HG02885 (cell line): ENCODE results near the gene KRTAP11-1.

ENCODE experiments used
- ATAC-seq: cut with Tn5 transposase; IDR thresholded peaks from one replicate; pipeline ENCODE4 v1.9.1; 2021; ENCODE audit warnings: mild to moderate bottlenecking; ENCODE audit not compliant: unreplicated experiment, poor library complexity

The KRTAP11-1 gene, protein sequence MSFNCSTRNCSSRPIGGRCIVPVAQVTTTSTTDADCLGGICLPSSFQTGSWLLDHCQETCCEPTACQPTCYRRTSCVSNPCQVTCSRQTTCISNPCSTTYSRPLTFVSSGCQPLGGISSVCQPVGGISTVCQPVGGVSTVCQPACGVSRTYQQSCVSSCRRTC

DNA sequence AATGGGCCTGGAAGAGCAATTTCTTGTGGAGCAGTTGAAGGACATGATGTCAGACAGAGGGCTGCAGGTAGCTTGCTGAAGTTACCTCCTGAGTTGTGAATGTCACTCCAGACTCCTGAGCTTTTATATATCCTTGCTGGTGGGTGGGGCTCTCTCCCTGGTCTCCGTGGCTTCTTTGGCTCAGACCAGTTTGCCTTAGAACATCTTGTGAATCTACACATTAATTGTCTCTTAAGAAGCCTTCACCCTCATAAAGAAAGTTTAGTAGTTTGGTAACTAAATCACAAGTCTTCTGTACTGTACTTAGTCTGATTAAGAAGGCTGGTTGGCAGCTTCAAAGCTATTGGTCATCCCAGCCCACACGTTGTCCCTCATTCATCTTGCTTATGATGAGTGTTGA is at the start of gene KRTAP11-1:
Gene KRTAP11-1, minus strand, starts transcription at position 101 of the 400 bp plus-strand sequence. Its CDS starts 56 bp downstream, at position 45.
- ATAC-seq, result no peak

DNA sequence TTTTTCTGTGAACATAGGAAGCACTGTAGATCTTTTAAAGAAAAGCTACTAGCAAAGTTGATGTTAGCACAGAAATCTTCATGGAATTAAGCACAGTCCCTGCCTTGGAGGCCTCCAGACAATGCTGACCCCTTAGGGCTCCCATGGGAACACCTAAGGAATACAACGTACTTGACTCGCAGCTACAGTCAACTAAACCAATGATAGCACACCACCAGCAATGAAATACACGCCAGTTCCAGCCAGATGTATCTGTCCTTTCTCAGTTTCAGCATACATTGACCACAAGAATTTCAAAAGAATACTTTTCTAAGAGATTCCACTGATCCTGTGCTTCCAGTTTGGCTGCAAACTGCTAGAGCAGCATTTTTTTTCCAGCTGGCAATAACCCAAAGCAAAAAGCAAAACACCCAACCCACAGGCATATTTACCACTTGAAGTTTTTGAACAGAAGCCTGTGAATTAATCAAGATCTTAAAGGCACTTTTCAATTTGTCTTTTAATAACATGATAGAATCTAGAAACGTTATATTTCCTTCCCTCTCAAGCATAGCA is 42.8 kb upstream of the KRTAP11-1 start:
- no peak for ATAC-seq

DNA sequence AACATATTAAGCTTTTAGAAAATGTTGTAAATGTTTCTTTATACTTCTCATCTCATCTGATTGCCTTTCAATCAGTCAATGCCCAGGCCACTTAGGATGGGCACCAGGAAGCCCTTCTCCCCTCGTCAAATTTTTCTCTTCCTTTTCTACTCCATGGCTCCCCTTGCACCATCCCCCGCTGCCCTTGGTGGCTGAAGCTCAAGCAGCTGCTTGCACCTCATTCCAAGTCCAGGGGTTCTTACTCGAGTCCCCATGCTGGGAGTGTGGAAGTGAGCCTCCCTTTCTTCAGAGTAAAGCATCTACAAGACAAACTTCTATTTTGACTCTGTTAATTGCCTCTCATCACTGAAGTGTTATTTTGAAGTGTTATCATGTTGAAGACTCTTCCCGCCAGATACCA is 39.7 kb upstream of the KRTAP11-1 start:
- ATAC-seq, result no peak

DNA sequence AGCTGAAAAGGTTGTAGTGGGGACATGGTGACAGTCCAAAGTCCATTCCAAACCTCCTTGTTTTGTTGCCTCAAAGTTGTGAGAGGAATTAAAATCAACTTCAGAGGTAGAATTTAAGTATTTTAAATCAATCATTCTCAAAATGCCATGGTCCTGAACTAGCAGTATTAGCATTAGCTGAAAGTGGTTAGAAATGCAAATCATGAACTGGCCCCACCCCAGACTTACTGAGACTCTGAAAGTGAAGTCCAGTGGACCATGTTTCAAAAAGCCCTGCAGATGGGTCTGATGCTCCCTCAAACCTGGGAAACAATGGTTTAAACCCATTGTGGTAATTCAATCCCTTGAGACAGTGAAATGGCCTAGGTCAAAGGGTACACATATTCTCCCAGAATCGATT is 36.2 kb upstream of the KRTAP11-1 start:
- ATAC-seq, result no peak

DNA sequence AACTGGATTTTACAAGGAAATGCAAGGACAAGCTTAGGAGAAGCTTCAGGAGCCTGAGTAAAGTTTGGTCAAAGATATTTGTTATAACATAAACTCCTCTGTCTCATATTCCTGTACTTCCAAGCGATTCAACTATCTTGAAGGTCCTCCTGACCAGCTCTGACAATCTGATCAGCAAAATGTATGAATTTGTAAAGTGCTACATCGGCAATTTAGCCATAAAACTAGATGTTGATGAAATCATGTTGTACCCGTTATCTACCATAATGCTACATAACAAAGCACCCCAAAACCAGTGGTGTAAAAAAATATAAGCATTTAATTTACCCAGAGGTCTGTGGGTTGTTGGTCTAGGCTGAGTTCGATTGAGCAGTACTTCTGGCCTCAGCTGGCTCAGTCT is 19.5 kb upstream of the KRTAP11-1 start:
- ATAC-seq, result no peak

DNA sequence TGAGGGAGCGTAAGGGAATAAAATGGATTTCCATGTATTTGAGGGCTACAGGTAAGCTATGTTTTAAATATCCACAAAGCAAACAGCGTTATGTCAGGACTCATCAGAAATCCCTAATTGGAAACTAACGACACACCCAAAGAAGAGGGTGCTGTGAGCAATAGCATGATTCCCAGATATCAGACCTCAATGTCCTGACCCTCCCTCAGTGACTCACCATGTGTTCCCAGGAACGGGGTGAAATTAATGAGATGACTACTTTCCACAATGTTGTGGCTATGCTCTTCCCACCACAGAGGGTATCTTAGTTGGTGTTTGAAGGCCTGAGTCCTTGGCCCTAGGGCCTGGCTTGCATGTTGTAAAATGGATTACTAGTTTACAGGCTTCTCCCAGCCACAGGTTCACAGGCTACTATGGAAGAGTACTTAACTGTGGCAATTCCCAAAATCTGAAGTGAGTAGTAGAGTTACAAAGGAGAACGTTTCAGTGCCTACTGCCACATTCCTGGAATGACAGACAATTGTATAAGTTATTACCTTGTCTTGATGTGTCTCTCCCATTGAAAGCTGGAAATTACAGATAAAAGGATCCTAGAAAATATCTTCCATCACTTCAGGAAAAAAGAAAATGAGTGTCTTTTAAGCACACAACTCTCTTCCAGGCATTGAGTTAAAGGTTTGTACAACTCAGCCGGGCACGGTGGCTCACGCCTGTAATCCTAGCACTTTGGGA is 1.7 kb upstream of the KRTAP11-1 start:
- ATAC-seq, result no peak

DNA sequence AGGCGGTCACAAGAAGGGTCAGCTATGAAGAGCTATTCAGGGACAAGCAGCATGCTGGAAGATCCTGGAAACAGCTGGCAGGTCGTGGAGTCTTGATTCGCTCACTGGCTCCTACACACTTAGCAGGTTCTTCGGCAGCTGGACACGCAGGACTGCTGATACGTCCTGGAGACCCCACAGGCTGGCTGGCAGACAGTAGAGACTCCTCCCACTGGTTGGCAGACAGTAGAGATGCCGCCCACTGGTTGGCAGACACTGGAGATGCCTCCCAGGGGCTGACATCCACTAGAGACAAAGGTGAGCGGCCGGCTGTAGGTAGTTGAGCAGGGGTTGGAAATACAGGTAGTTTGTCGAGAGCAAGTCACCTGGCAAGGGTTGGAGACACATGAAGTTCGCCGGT is 466 bp downstream of the KRTAP11-1 start:
- no peak for ATAC-seq

DNA sequence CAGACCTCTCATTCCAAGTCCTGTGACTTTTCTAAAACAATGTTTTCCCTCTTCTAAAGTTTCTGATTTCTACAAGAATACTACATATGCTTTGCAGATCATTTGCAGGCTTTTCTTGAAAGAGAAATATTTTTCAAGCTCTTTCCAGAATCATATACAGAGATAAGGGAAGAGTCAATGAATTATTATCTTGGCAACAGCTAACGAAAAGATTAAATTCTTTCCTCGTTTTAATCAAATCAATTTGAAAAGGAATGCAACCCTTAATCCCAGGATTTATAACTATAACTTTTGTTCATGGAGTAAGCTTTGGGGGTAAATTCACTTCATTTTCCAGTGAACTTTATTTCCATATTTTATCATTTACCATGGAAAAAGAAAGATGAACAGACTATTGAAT is 6.9 kb downstream of the KRTAP11-1 start:
- no peak for ATAC-seq

DNA sequence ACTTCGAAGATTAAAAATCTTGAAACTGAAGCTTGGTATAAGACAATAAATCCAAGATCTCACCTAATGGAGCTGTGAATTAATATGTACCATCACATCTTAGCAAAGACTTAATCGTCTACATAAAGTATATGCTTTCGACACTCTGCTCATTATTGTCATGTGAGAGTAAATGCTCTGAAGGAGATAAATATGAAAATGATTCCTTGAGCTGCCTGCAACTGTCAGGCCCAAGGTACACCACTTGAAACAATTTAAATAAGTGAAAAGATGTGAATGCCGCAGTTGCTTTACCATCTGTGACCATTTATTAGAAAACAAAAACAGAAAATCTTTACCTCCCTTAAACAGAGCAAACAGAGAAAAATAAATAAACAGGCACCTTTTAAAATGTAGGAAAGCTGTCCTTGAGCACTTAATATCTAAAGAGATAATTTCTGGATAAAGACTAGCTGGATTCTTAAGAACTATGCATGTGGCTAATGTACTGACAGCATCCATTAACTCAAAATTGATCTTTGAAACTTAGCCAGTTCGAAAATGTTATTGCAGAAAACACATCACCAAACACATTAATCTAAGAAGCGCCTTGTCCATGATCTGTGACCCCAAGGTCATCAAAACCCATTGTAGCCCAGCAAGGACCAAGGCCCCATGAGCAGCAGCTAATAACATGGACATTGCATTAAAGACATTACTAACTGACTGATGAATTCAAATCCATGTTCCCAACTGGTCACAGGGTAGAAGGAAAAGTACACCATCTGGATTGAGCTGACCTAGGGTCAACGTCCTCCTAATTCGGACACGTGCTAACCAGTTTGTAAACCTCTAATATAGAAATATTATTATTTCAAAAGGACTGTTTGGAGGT is 33.5 kb downstream of the KRTAP11-1 start:
- no peak for ATAC-seq

DNA sequence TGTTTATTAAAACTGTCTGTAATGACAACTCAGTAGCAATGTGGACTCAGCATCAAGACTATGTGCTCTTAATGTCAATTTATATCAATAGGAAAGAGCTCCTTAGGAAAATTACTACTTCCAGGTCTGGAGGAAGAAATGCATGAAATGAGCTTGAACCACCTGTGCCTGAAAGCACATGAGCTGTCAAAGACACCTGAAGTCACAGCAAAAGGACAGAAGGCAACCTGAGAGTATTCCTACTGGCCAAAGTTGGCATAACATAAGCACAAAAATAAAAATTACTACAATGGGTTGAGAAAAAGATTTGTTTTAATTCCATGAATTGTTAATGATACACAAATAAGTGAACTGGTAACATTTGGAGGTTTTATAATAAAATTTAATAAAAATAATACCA is 38.4 kb downstream of the KRTAP11-1 start:
- ATAC-seq, result no peak

DNA sequence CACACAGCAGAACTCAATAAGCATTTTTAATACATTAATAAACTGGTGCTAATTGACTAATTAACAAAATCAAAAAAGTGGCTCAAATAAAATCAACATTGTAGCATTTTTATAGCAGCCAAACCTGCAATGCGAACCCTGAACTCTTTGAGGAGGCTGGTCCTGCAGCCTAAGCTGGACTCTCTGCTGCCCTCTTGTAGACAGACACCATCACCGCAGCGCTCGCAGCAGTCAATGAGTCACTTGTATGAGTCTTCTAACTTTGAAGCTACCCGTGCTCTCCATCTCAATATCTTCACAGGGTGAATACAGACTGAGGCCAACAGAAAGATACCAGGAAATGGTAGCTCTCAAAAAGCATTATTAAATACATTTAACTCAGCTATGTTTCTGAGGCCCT is 42.1 kb downstream of the KRTAP11-1 start:
- ATAC-seq, result no peak

DNA sequence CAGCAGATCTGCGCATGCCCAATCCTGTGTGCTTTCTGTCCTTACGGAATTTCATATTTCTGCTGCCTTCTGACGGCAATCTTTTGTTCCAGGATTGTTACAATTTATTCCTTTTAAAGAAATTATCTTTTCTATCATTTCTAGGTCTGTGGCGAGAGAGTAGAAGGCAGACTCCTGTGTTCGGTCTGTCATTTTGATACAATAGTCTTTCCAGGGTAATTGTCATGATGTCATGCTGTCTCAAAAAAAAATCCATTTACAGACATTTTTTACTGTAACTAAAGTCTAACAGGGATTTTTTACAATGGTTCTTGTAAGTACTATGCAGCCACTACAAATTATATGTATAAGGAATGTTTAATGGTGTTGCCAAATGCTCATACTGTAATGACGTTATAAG is 42.8 kb downstream of the KRTAP11-1 start:
- no peak for ATAC-seq

DNA sequence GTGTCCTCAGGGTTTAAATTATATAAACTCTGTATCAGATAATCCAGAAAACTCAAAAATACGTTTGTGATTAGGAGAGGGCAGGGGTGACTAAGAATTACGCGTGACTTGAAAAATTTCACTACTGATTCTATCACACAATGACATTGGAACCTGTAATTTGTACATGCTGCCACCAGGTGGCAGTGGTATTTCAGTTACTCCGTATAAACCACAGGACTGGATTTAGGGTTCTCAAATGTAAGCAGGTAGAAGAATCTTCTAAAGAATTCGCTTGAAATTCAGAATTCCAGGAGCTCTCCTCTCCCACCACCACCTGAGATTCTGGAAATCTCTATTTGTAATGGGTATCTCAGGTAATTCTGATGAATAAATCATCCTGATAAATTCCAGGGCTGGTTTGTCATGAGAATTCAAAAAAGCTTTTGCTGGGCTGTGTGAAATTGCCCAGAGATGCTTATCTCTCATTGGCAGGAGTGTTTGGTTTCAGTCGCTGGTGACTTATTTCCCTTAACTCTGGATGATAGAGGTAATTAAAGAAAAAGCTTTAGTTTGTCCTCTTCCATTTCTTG is 50.1 kb downstream of the KRTAP11-1 start:
- ATAC-seq, result no peak
